Kidney (tissue), 14 donors: ENCODE measurements around the gene RNF213. TPM values are rescaled to one million over a fixed set of nuclear protein-coding genes. Genes with fewer than 3 reads are reported as not detected.
"Not testable (repeated sequence)": the region's sequence is repeated elsewhere in the genome, so short reads cannot be mapped to it uniquely, and the experiment has no call there.

Experiments used
- DNase-seq, 5 donors: peaks; one replicate each; pipeline ENCODE4 v3.0.0-alpha.2; 2013 to 2020
- FAIRE-seq: peaks from 2 replicates; lab custom pipeline; 2012; peaks lifted over from hg19 to GRCh38; lab: Jason Lieb, UNC
- H3K27ac ChIP-seq, 2 donors: one replicate each; pipeline ENCODE4 v1.7.0; 2013; ENCODE audit warnings: low read depth in 2 of 2, low read length in 2 of 2, inconsistent platforms in 1 of 2
- H3K27me3 ChIP-seq: one replicate; pipeline ENCODE4 v1.7.1; 2013; ENCODE audit warnings: low read length, inconsistent platforms; ENCODE audit not compliant: control insufficient read depth, insufficient read depth
- H3K36me3 ChIP-seq, 3 donors: one replicate each; pipeline versions ENCODE4 v1.7.0 to v1.7.1; 2013; ENCODE audit warnings: low read length in 3 of 3, control low read depth in 1 of 3, inconsistent platforms in 1 of 3; ENCODE audit not compliant: insufficient read depth in 3 of 3, control insufficient read depth in 2 of 3
- H3K4me1 ChIP-seq, 3 donors: one replicate each; pipeline versions ENCODE4 v1.7.0 to v1.7.1; 2013; ENCODE audit warnings: low read length in 3 of 3, inconsistent platforms in 1 of 3, low read depth in 1 of 3; ENCODE audit not compliant: control insufficient read depth in 2 of 3, insufficient read depth in 2 of 3
- H3K4me3 ChIP-seq, 3 donors: one replicate each; pipeline versions ENCODE4 v1.7.0 to v1.8.1; 2013; ENCODE audit warnings: low read length in 3 of 3, control low read depth in 1 of 3, inconsistent platforms in 1 of 3
- H3K9ac ChIP-seq, 3 donors: one replicate each; pipeline versions ENCODE4 v1.7.0 to v1.7.1; 2013; ENCODE audit warnings: low read length in 3 of 3, control low read depth in 1 of 3, inconsistent platforms in 1 of 3
- H3K9me3 ChIP-seq, 3 donors: one replicate each; pipeline versions ENCODE4 v1.7.0 to v1.7.1; 2013; ENCODE audit warnings: low read length in 3 of 3, control low read depth in 1 of 3, inconsistent platforms in 1 of 3; ENCODE audit not compliant: control insufficient read depth in 2 of 3, insufficient read depth in 1 of 3
- CTCF ChIP-seq: IDR thresholded peaks from 3 replicates; pipeline ENCODE4 v1.5.1; 2012; ENCODE audit warnings: mild to moderate bottlenecking, moderate library complexity, borderline replicate concordance; ENCODE audit not compliant: insufficient read depth; ENCODE audit errors: extremely low read depth
- intact Hi-C: fragments of 100-400 bp; cut with DNase I; formaldehyde crosslinking; loops from one replicate; pipeline ENCODE4 v1.11.1; 2022
- polyA plus RNA-seq: library from polyadenylated mRNA; stranded (reverse); fragments of 350-450 nt; fragmentation: Illumina TruSeq; extraction: RNeasy Lipid Tissue Mini Kit (QIAGEN cat#74804); gene quantifications from one replicate; pipeline ENCODE4 v1.2.3, GENCODE V29; 2014; ENCODE audit warnings: low read depth, low replicate concordance; ENCODE audit not compliant: insufficient read depth
- total RNA-seq: library from RNA; stranded (reverse); fragmentation: NEBNext Ultra II Directional; extraction: Animal tissue kit (Norgen Biotek cat#: 25700); gene quantifications from one replicate; pipeline ENCODE4 v1.2.1, GENCODE V29; 2021
- donor health status: control.
- donor health status: control.
- donor health status: control.
- donor health status: control.
- donor health status: control.
- donor health status: DM: yes; HTN: yes; CAD: no.
- donor health status: Normal renal cell carcinoma (clear cell type).

The RNF213 gene
- total and polyA plus RNA-seq, 2 donors from 2014 or later = 43.4 to 276 TPM

GRCh38 chr17:80312621-80313135 lies 52.0 kb downstream of the RNF213 start:
- Histone ChIP-seq H3K4me1 (no peaks in the 10 kb centered on the region), H3K27ac (no peak overlapping the region), H3K9me3 (no peaks in the 10 kb centered on the region), H3K4me3 (no peak overlapping the region), H3K27me3 (no peaks in the 10 kb centered on the region), H3K36me3 (peaks cover 6 to 57% (median 28%) of the 10 kb centered on the region in 3 donors), H3K9ac (no peak overlapping the region)
- DNase-seq = no peak
- TF ChIP-seq CTCF = no peak
- no peak for FAIRE-seq
- intact Hi-C loops = no loop called here

- H3K4me3 ChIP-seq = no peak overlapping the region
- no peaks in the 10 kb centered on the region for H3K4me1 ChIP-seq
- DNase-seq (no peak), FAIRE-seq (no peak)
- H3K27me3 ChIP-seq = no peaks in the 10 kb centered on the region
- H3K9ac ChIP-seq = no peak overlapping the region
- H3K36me3 ChIP-seq = peaks cover 6 to 55% (median 25%) of the 10 kb centered on the region in 3 donors
- no peak overlapping the region for H3K27ac ChIP-seq
- H3K9me3 ChIP-seq = no peaks in the 10 kb centered on the region
- intact Hi-C loops = no loop called here
- no peak for TF ChIP-seq CTCF
These were observed 52.6 kb downstream of the RNF213 start for GRCh38 chr17:80313160-80313829.

- not testable (repeated sequence) for H3K9ac ChIP-seq, FAIRE-seq
- H3K36me3 ChIP-seq = peaks cover 6 to 52% (median 22%) of the 10 kb centered on the region in 3 donors
These were observed 53.3 kb downstream of the RNF213 start for GRCh38 chr17:80313946-80314345.

GRCh38 chr17:80315517-80316182 lies 55.0 kb downstream of the RNF213 start:
- Histone ChIP-seq H3K9ac (no peak overlapping the region), H3K27ac (no peak overlapping the region), H3K9me3 (no peaks in the 10 kb centered on the region), H3K27me3 (no peaks in the 10 kb centered on the region), H3K4me1 (no peaks in the 10 kb centered on the region), H3K4me3 (no peak overlapping the region), H3K36me3 (peaks cover 6 to 54% (median 25%) of the 10 kb centered on the region in 3 donors)
- TF ChIP-seq CTCF = no peak
- no peak for FAIRE-seq
- no peak for DNase-seq
- intact Hi-C loops = no loop called here

More at GRCh38 chr17:80313946-80314345, 53.3 kb downstream of the RNF213 start:
- intact Hi-C loops, H3K27me3 ChIP-seq, DNase-seq, H3K9me3 ChIP-seq, H3K4me3 ChIP-seq, H3K27ac ChIP-seq, H3K4me1 ChIP-seq: not testable (repeated sequence)
